Activated T-cell treated with anti-CD3 and anti-CD28 coated beads, Interleukin-2, amount 50 U/mL, for 4 hours (primary cell): ENCODE results near the gene HYDIN. TPM values are rescaled to one million over a fixed set of nuclear protein-coding genes. Genes with fewer than 3 reads are reported as not detected.
"Not testable (repeated sequence)": the region's sequence is repeated elsewhere in the genome, so short reads cannot be mapped to it uniquely, and the experiment has no call there.

ENCODE experiments used
- ATAC-seq, 2 donors: fragments of 200-7000 bp; cut with Tn5 transposase; one replicate each; pipeline ENCODE4 v1.10.0; 2021
- DNase-seq: peaks from one replicate; pipeline ENCODE4 v3.0.0-alpha.2; 2020
- H3K27me3 Mint-ChIP-seq: one replicate; pipeline ENCODE4 v1.8.0; 2021; ENCODE audit warnings: low read depth, mixed read lengths
- H3K36me3 Mint-ChIP-seq: one replicate; pipeline ENCODE4 v1.8.0; 2022; ENCODE audit warnings: mixed read lengths; ENCODE audit not compliant: insufficient read depth
- H3K4me1 Mint-ChIP-seq: one replicate; pipeline ENCODE4 v1.8.0; 2021; ENCODE audit warnings: low read depth, mixed read lengths
- H3K4me3 Mint-ChIP-seq: one replicate; pipeline ENCODE4 v1.8.0; 2021; ENCODE audit warnings: mild to moderate bottlenecking, moderate library complexity, mixed read lengths
- H3K9me3 Mint-ChIP-seq: one replicate; pipeline ENCODE4 v1.8.0; 2021; ENCODE audit warnings: mixed read lengths
- total RNA-seq, 3 donors: library from RNA; stranded (reverse); gene quantifications; one replicate each; pipeline ENCODE4 v1.2.1, GENCODE V29; 2021

HYDIN gene
- total RNA-seq, 3 donors from 2014 or later = not detected

DNA sequence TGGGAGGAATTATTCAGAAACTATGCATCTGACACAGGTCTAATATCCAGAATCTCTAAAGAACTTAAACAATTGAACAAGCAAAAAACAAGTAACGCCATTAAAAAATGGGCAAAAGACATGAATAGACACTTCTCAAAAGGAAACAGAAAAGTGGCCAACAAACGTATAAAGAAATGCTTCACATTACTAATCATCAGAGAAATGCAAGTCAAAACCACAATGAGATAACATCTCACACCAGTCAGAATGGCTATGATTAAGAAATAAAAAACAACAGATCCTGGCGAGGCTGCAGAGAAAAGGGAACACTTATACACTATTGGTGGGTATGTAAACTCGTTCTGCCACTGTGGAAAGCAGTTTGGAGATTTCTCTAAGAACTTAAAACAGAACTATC lies 379.2 kb downstream of the HYDIN start:
- not testable (repeated sequence) for H3K4me1 Mint-ChIP-seq, ATAC-seq, H3K9me3 Mint-ChIP-seq, DNase-seq, H3K27me3 Mint-ChIP-seq, H3K4me3 Mint-ChIP-seq, H3K36me3 Mint-ChIP-seq

GRCh38 chr16:70823498-70824118 lies 406.9 kb downstream of the HYDIN start:
- H3K27me3 Mint-ChIP-seq, DNase-seq, ATAC-seq, H3K9me3 Mint-ChIP-seq, H3K4me3 Mint-ChIP-seq, H3K36me3 Mint-ChIP-seq, H3K4me1 Mint-ChIP-seq: not testable (repeated sequence)

- ATAC-seq, DNase-seq, H3K4me1 Mint-ChIP-seq, H3K9me3 Mint-ChIP-seq, H3K27me3 Mint-ChIP-seq, H3K4me3 Mint-ChIP-seq, H3K36me3 Mint-ChIP-seq: not testable (repeated sequence)
Measured at GRCh38 chr16:70822734-70823133, 407.8 kb downstream of the HYDIN start.

DNA sequence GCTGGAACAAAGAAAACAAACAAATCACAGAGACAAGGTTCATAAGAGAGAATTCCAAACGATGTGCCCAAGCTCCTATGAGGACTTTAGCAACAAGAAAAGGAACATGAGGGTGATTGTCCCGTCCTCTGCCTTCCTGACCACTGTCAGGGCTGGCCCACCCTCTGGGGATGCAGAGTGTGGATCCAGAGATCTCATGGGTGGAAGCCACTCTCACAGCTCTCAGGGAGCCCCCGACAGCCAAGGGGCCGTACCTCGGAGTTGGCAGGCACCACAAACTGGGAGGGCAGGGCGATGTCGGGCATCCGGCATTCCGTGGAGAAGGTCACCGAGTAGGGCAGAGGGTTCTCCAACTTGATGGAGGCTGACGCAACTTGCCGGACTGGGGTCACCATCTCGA lies 412.4 kb downstream of the HYDIN start:
- not testable (repeated sequence) for H3K36me3 Mint-ChIP-seq, H3K9me3 Mint-ChIP-seq, H3K4me1 Mint-ChIP-seq, DNase-seq, ATAC-seq, H3K4me3 Mint-ChIP-seq, H3K27me3 Mint-ChIP-seq

- ATAC-seq (no peak), DNase-seq (no peak)
- Mint-ChIP-seq H3K36me3 (no peaks in the 10 kb centered on the region), H3K9me3 (no peaks in the 10 kb centered on the region), H3K4me1 (no peaks in the 10 kb centered on the region), H3K4me3 (no peak overlapping the region), H3K27me3 (peaks cover 20% of the 10 kb centered on the region)
Measured at GRCh38 chr16:70809392-70810060, 421.0 kb downstream of the HYDIN start.

DNA sequence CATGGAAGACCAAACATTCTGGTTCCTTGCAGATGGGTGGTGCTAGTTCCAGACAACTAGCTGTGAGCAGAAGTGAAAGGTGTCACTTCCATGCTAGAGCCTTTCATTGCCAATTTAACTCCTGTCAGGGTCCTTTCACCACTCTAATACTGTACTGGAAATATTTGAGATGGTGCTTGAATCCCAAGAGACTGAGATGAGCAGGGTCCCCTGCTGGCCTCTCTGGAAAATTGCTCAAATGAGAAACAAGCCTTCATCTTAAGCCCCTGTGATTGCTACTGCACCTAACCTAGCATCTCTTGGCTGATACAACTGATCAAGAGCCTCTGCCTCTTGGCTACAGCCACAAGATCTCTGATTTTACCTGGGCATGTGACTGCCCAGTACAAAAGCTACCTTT lies 422.2 kb downstream of the HYDIN start:
- Mint-ChIP-seq H3K4me3 (no peak overlapping the region), H3K27me3 (peaks cover 20% of the 10 kb centered on the region), H3K9me3 (peaks cover 4% of the 10 kb centered on the region), H3K36me3 (no peaks in the 10 kb centered on the region), H3K4me1 (no peaks in the 10 kb centered on the region)
- ATAC-seq (no peak), DNase-seq (no peak)

DNA sequence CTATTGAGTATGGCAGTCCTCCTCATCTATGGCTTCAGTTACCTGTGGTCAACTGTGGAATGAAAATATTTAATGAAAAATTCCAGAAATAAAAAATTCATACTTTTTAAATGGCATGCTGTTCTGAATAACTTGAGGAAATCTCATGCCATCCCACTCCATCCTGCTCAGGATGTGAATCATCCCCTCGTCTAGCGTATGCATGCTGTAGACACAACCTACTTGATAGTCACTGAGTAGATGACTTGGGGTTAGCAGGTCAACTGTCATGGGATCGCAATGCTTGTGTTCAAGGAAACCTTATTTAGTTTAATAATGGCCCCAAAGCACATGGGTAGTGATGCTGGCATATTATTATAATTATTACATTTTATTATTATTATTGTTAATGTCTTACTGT lies 424.7 kb downstream of the HYDIN start:
- DNase-seq (no peak), ATAC-seq (no peak)
- Mint-ChIP-seq H3K4me3 (no peak overlapping the region), H3K36me3 (no peaks in the 10 kb centered on the region), H3K4me1 (no peaks in the 10 kb centered on the region), H3K27me3 (peaks cover 20% of the 10 kb centered on the region), H3K9me3 (peaks cover 4% of the 10 kb centered on the region)

GRCh38 chr16:70805380-70805779 lies 425.1 kb downstream of the HYDIN start:
- DNase-seq (no peak), ATAC-seq (no peak)
- Mint-ChIP-seq H3K4me3 (no peak overlapping the region), H3K36me3 (no peaks in the 10 kb centered on the region), H3K27me3 (peaks cover 19% of the 10 kb centered on the region), H3K9me3 (peaks cover 4% of the 10 kb centered on the region), H3K4me1 (peaks cover 2% of the 10 kb centered on the region)

- peaks cover 8% of the 10 kb centered on the region for H3K4me1 Mint-ChIP-seq
- no peaks in the 10 kb centered on the region for H3K36me3 Mint-ChIP-seq
- peaks cover 4% of the 10 kb centered on the region for H3K9me3 Mint-ChIP-seq
- DNase-seq (no peak), ATAC-seq (no peak)
- H3K4me3 Mint-ChIP-seq = no peak overlapping the region
- H3K27me3 Mint-ChIP-seq = peaks cover 13% of the 10 kb centered on the region
Measured at GRCh38 chr16:70804734-70805169, 425.8 kb downstream of the HYDIN start.

- peaks cover 10% of the 10 kb centered on the region for H3K27me3 Mint-ChIP-seq
- no peak for DNase-seq
- H3K36me3 Mint-ChIP-seq = no peaks in the 10 kb centered on the region
- peaks cover 11% of the 10 kb centered on the region for H3K4me1 Mint-ChIP-seq
- ATAC-seq = no peak
- H3K9me3 Mint-ChIP-seq = peaks cover 4% of the 10 kb centered on the region
- H3K4me3 Mint-ChIP-seq = no peak overlapping the region
Measured at GRCh38 chr16:70804153-70804733, 426.3 kb downstream of the HYDIN start.

DNA sequence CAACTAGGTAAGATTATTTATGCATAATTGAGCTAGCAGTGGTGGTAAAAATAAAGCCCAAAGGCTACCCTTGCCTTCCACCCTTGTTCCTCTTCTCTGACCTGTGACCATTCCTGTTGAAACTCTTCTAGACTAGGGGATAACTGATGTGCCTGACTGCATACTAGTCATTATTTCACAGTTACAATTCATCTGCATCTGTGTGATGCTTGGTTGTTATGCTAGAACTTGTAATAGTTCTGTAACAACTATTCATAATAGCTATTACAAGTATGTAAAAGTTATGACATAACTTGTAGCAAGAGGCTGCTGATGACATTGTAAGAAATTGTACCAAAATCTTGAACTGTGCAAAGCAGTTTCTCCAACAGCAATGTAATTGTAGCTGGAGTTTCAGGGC lies 427.2 kb downstream of the HYDIN start:
- Mint-ChIP-seq H3K36me3 (no peaks in the 10 kb centered on the region), H3K4me3 (no peak overlapping the region), H3K27me3 (peaks cover 6% of the 10 kb centered on the region), H3K9me3 (peaks cover 4% of the 10 kb centered on the region), H3K4me1 (peaks cover 16% of the 10 kb centered on the region)
- DNase-seq = no peak
- no peak for ATAC-seq

GRCh38 chr16:70801611-70802010 lies 428.9 kb downstream of the HYDIN start:
- peaks cover 19% of the 10 kb centered on the region for H3K4me1 Mint-ChIP-seq

DNA sequence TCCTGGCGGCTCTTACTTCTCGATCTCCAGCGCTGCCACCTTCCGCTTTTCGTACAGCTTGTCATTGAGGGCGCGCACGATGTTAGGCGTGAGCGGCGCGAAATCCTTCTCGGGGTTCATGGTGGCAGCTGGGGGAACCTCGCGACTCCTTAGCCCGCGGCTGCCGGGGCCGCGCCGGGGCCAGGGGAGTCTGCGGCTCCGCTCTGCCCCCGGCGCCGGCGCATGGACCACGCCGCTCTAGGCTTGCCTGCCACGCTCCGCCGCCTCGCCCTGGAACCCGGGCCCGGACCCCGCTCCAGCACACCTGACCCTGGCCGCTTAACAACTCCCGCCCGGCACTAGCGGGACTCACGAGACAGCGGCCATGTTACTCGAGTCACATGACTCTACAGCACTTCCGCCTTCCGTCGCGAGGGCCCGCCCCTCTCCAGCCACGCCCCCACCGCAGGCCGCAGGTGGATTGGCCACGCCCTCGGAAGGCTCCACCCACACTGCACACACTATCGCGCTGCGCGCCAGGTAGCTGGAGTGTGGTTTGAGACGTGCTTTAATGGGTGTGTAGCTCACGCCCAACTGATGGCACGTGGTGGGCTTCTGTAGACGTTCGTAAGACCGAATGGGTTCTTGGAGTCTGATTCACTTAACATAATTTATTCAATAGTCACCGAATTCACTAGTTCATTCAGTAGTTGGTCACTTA lies 429.6 kb downstream of the HYDIN start, which contains the start of gene VAC14:
Gene VAC14, minus strand, starts transcription at position 378 of the 700 bp plus-strand sequence. Its CDS starts 258 bp downstream, at position 120.
- Mint-ChIP-seq H3K4me1 (peaks cover 19% of the 10 kb centered on the region), H3K9me3 (peaks cover 4% of the 10 kb centered on the region), H3K27me3 (no peaks in the 10 kb centered on the region), H3K36me3 (no peaks in the 10 kb centered on the region), H3K4me3 (peak within 1 kb of the TSS; percentile 95)
- ATAC-seq (peak; percentile 93 to 96), DNase-seq (peak; percentile 98)

More at GRCh38 chr16:70801611-70802010, 428.9 kb downstream of the HYDIN start:
- Mint-ChIP-seq H3K27me3 (peaks cover under 1% of the 10 kb centered on the region), H3K9me3 (peaks cover 4% of the 10 kb centered on the region), H3K4me3 (peak overlapping the region; percentile 95), H3K36me3 (no peaks in the 10 kb centered on the region)
- no peak for DNase-seq
- no peak for ATAC-seq

DNA sequence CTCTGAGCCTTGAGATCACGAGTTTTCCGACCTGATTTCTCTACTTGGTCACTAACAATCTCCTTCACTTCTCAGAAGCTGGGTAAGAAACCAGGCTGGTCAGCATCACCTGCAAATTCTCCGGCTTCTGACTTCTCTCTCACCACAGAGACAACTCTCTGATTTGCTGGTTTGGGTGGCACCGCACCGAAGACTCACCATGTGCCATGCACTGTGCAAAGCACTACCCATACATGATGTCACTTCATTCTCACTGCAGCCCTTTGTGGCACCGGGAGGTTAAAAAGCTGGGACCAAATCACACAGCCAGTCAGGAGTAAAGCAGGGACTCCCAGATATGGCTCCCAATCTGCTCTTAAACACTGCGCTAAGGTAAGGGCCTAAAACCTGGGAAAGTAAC lies 430.2 kb downstream of the HYDIN start:
- ATAC-seq (peak; percentile 12 to 13), DNase-seq (no peak)
- Mint-ChIP-seq H3K4me1 (peaks cover 19% of the 10 kb centered on the region), H3K36me3 (no peaks in the 10 kb centered on the region), H3K9me3 (peaks cover 4% of the 10 kb centered on the region), H3K4me3 (peak overlapping the region; percentile 95), H3K27me3 (no peaks in the 10 kb centered on the region)
